NCI-H2227 (cell line): ENCODE measurements around the gene SH3YL1.

ENCODE experiments used
- DNase-seq: peaks from one replicate; lab custom pipeline; 2025; ENCODE audit not compliant: unreplicated experiment; lab: John Stamatoyannopoulos, UW

The SH3YL1 gene

DNA sequence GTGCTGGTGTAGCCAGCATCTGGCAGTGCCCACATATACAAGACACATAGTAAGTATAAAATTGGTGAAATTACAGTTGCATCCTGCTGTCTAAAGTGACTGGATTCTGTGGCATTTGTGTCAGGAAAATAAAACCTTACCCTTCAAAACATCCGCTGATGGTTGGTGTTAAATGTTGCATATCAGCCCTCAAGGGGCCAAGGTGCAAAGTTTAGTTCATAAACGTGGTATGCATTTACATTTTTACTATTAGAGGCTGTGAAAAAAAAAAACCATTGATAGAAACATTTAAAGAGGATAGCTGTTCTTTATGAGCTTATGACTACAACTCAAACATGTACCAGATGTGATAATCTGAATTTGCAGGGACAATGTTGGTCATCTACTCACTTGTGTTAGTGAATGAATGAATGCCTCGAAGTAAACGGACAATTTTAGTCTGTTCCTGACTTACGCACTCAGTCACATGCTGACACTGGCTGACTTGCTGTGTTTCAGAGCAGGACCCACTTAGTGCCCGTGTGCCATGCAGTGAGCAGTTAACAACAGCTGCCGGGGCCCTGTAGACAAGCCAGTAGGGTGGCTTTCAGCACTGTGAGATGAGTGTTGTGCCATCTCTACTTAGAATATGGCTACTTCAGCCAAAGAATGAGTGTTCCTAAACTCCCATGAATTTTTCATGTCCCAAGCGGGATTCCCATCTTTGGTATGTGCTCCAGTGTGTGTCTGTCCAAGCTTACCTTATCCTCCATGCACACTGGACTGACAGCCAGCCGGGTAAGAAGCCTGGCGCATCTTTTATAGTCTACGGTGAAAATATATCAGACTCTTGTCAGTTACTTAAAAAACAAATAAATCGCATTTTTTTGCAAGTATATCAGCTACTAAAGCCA, 18.8 kb upstream of the SH3YL1 start:
- no peak for DNase-seq

DNA sequence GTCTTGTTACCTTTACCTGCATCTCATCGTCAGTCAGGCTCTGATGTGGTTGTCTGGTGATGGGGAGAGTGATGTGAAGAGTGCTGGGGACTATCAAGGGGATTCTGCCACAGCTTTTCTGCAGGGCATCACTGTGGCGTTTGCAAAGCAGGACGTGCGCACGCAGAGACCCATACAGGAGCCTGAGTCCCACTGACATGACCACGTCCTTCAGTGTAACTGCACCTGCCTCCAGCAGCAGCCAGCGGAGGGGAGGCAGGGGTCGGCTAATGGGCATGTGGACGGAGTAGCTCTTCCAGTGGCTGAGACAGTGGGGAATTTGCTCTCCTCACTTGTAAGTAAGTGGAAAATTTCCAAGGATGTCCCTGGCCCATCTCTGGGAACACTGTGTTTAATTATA, 17.5 kb upstream of the SH3YL1 start:
- no peak for DNase-seq

DNA sequence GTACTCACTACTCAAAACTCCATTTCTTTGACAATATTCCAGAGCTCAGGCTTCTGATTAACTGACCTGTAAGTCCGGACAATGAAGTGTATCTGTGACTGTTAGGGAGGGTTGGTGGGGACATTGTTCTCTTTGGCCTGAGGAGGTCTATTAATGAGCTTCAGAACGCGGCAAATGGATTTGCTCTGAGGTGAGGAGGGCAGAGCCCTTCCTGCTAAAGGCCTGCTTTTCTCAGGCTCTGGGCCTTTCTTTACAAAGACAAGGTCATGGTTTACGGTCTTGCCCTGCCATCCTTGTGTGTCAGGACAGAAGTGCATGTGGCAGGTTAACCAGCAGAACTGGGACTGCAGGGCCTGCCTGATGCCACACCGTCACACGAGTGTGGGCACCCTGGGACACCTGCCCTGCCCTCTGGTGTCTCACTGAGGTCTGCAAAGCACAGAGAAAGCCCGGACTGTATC, 16.8 kb upstream of the SH3YL1 start:
- DNase-seq, result no peak

DNA sequence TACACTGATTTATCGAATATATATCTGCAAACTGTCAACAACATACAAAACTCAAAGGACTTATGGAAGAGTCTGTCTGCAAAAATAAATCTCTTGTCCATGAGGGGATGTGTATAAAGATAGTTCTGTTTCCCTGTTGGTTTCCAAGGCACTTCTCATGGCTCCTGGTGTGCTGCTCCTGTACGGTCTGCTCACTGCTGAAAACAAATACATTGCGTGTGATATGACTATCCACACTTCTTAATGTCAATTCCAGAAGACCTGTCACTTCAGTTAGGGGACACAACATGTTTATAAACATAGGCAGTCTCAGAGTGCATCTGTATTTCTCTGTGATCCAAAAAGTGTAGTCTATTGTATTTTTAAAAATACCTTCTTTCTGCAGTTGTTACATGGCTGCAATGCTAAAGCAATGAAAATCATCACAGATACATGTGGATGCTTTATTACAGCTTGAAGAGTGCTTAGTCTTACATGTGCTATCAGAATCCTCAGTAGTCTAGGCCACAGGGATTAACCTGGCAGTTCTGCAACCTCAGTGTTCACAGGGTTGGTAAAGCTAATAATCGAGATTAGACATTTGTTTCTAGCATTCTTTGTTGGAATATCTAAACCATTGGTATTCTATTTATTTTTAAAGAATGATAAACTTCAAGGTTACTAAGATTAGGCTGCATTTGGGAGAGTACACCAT, 16.3 kb upstream of the SH3YL1 start:
- no peak for DNase-seq

DNA sequence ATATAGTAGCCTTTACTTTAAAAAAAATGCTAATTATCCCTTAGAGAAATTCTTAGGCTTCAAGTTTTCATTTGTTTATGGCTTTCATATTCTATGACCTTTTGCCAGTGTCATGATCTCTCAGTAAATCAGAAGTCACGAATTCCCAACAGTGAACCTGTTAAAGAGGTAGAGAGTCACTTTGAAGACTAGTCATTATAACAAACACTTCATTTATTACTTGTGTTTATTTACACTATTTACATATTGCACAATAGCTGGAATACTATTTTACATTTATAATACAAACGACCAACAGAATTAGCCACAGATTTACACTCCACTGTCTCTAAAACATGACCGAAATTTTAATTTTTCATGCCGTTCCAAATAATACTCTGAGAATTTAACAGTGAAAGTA, 15.5 kb upstream of the SH3YL1 start:
- no peak for DNase-seq

DNA sequence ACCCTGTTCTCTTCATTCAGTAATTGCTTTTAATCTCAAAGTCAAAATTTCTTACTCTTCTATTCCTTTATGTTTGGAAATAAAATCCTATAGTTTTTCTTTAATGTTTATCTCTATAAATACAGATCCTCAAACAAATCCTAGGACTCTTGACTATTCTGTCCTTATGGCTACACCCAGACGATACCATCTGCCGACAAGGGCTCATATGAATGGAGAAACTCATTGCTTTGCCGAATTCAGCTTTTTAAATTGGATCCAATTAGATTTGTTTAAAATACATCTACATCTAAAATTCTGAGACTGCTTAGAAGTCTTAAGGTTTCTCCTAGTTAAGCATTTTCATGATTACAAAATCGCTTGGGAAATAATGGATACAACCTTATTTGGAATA, 15.1 kb upstream of the SH3YL1 start:
- DNase-seq, result no peak

DNA sequence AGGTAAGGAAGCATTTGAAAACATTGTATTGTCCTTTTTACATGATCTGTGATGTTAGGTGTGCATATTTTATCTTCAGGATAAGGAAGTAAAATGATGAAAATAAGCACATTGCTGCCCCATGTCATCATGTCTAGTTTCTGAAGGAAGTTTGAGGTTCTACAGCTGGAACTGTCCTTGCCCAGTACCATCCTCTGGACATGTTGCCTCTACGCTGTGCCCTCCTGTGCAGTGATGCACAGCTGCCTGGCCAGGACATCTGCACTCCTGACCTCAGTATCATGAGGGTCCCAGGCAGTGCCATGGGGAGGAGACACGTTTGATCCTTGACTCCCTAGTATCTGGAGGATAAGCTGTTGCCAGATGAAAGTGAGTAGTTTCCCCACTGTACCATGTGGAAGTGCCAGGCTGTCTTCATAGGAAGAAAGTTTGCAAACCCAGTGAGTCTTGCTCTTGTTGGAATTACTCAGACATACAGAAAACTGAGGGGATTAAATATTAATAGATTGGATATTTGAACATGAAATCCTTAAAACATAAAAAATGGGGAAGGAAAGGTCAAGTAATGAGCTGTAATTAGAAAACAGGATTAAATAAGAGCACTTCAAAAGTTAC, 14.6 kb upstream of the SH3YL1 start:
- no peak for DNase-seq

DNA sequence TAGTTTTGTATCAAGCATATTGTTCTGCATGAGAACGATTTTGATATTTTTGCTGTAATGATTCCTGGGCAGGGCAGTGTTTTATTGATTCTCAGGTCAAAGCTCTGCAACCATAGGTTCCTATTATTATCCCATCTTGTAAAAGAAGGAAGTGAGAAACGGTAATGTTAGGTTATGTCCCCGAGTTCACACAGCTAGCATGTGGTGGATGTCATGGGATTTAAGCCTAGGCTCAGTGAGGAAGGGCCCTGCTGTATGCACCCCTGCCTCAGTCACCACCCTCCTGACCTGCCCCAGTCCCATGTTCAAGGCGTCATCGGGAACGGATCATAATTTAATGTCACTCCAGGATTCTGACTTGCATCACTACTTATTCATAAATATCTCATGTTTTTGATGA, 11.6 kb upstream of the SH3YL1 start:
- DNase-seq, result no peak

DNA sequence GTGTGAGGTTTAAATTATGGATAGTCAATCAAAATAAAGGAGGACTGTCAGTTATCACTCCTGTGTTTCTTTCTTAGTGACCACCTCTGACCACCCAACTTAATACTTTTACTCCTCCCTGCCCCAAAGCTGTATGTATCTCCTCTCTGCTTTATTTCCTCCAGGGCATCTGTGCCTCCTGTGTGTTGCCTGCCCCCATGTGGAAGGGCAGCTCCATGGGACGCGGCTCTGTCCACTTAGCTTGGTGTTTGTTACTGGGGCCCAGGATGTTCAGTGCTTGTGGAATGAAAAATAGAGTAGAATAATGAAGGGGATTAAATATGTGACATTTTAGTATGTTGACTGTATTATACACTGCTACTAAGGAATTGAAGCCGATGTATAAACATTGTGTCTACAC, 10.7 kb upstream of the SH3YL1 start:
- no peak for DNase-seq

DNA sequence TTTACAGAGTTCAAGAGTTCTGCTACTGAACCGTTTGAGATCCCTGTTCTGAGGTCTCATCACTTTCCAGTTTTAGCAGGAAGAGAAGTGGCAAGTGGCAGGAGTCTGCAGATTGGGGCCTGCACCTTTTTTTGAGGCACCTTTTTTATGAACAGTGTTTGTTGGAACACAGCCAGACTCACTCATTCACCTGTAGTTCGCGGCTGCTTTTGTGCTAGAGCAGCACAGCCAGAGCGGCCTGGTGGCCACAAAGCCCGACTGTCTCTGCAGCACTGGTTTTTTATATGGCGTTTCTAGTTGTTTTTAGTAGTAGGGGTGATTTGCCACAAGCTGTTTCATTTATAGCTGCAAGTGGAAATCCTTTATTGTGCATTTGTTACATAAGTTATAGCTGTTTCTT, 9.5 kb upstream of the SH3YL1 start:
- no peak for DNase-seq

DNA sequence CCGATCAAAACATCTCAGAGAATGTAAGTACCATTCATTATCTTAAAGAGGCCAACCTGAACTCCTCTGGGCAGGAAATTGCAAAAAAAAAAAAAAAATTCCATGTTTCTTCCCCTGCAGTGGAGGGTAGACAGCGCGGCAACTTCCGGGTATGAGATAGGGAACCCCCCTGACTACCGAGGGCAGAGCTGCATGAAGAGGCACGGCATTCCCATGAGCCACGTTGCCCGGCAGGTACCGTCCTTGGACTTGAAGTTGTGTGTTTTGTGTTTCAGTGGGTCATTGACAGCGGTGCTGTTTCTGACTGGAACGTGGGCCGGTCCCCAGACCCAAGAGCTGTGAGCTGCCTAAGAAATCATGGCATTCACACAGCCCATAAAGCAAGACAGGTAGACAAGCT, 8.1 kb upstream of the SH3YL1 start:
- no peak for DNase-seq

DNA sequence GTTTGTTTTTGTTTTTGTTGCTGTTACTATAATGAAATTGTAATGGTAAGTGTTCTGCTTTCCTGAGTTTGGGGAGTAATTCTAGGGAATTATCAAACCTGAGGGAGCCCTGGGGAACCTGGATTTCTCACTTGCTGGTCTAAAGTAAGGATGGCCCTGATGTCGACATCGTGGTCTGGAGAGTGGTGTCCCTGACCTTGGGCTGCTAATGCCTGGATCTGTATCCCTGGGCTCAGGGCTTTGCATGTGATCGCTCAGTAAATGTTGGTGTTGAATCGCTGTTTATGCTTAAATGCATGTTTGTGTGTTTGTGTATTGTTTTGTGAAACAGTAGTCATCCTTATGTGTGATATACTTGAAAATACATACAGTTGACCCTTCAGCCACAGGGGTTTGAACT, 7.0 kb upstream of the SH3YL1 start:
- no peak for DNase-seq

DNA sequence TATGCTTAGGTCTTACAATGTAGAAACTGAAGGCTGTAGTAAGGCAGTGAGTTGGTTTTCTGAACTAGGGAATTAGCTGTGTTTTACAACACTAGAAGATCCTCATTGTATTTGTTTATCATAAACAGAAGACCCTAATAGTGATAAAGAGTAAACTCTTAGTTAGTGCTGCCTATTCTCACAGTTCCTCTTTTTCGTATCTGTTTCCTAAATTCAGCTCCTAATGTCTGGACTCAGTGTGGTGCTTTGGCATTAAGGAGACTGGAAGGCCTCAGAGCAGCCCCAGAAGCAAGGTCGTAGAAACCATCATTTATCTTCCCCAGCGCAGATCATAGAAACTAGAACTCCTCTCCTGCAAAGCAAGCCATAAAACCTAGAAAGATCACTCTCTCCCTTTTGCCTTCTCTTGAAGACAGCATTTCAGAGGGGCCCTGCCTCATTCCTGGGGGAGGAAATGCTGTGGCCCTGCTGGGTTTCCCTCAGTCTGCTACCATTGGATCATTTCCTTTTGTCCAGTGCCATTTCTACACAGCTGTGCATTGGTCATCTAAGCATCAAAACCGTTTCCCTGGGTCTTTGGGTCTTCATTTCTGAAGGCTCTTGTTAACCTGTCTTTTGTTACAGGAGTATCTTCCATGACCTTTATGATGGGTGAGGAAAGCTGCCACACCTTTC, 5.7 kb upstream of the SH3YL1 start:
- DNase-seq, result no peak

DNA sequence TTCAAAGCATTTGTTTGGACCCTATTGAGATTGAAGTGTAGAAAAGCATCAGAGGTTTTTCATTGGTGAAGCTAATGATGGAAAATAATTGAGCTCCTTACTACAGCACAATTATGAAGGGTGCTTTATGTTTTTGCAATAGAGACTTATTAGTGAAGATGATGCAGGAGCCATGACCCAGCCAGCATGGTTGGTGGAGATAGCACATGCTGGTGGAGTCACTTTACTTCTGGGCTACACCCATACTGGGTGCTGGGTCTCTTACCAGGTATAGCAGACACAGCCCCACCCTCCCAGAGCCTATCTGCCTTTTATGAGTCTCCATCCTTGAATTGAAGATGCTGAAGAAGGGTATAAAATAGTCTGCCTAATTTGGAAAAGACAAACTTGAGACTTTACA, 4.5 kb upstream of the SH3YL1 start:
- no peak for DNase-seq

DNA sequence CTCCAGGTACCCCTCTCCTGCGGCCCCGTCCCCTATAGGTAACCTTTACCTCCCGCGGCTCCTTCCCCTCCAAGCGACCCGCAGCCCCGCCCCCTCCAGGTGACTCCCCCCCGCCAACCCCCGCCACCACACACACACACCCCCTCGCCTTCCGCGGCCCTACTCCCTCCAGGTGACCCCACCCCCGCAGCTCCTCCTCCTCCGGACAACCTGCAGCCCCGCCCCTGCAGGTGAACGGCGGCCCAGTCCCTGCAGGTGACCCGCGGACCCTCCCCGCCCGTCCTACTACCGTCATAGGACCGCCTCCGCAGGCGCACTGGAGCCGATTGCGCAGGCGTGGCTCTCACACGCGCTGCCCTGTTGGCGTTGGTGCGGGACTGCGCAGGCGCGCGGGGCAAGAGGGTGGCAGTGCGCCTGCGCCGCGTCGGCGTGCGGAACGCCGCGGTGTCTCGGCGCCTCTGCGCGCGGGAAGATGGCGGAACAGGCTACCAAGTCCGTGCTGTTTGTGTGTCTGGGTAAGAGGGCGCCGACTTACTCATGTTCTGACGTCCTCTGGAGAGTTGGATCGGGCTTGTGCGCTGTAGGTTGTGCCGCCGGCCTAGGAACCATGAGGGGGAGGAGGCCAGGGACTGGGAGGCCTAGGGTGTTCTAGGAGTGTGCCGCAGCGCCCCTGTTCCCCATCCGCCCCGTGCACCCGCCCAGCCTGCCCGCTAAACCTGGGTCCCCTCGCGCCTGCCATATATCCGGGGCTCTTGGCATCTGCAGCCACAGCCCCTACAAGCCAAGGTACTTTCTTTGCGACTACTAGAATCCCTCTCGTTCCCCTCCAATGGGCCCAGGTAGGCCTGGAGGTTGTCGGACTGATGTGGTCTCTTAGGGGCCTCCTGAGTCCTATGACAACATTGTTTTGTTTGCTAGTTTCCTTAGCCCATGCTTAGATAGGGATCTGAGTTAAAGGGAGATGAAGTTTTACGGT, 949 bp upstream of the SH3YL1 start, which contains the start of gene ACP1:
ACP1 (plus strand) TSS at position 455 of the 976 bp plus-strand sequence; CDS start at position 473, 18 bp downstream.
- DNase-seq, result peak; percentile 98

DNA sequence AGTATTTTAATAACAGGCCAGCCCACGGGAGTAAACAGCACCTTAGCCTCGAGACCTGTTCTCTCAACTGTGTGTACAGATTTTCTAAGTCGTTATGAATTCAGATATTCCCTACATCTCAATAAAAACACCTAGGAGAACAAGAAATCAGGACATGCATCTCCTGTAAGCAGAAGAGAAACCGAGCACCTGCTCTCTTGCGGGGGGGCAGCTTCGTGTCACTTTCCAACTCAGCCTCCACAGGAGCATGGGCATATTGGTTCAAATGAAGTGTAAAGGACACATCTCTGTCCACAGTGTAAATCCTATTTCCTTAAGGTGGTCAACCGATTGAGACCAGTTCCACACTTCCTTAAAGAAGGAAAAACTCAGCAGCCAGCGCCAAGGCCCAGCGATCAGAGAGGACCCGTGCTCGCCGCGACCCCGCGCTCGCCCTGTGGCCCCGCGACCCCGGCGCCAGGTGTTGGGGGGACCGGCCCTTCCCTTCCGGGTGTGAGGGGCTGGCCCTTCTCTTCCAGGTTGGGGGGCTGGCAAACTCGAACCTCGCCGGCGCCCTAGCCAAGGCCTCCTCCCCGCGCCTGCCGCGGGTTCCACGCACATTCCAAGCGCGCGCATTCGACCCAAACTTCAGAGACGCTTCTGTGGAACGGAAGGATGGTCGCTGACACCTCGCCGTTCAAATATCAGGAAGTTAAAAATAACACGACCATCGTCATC, 652 bp downstream of the SH3YL1 start:
- DNase-seq, result no peak

DNA sequence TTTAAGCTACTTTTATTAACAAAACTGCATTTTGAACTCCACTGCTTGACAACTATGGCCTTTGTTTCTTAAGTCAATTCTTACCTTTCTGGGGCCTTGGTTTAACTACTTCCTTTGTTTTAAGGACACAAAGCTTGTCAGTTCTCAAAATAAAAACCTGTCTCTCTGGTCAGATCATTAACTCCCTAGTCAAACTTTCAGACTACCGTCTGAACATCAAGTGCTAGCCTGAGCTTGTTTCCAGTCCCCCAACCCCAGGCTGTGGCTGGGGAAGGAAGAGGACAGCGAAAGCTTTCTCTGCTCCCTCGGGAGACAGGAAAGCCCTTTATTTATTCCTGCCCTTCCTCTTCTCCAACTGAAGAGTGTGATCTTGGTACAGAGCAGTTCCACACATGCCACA, 1.7 kb downstream of the SH3YL1 start:
- DNase-seq, result no peak

DNA sequence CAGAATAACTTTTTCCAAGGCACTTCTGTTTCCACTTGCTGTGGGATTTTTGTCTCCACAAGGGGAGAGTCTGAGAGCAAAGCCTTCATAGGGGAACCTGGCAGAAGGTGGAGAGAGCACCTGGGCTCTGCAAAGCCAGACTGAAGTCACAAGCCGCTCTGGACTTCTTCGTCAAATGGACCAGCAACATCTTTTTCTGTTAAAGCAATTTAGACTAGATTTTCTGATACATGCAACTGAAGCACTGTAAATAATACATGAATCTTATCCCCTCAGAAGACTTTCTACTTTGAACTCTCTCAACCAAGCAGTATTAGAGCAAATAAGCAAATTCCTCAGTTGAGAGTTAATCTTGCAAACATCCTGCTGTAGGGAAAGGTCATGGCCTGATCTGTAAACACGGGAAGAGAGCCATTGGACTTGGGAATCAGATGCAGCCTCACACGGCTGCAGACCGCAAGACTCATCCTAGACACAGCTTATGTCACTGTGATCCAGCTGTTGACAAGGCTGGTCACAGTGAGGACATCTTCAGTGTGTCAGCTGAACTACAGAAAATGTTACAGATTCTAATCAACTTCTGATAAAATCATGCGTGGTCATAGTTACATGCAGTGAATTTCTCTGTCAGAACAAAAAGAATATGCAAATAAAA, 3.2 kb downstream of the SH3YL1 start:
- DNase-seq, result no peak

DNA sequence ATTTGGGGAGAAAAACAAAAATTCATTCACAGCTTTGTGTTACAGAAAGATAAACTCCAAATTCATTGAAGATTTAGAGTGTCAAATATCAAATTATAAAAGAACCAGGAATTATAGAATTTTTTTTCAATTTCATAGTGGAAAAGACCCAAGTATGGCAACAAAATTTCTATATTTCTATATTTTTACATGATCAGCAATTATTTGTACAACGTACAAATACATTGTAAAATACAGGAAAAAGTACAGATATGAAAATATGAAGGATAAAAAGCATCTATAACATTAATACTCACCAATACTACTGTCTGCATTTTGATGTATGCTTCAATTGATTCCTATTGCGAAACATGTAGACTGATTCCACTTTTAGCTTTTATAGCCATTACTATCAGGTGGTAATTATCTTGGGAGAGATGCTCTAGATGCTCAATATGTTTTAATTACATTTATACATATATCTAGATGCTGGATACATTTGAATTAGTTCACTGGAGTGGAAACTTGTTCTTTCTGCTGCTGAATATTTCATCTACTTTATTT, 4.0 kb downstream of the SH3YL1 start:
- DNase-seq, result no peak
